A549 (cell line): Measurements from ENCODE around the gene DNMT1.

ENCODE experiments used
- CEBPB ChIP-seq, 2 experiments: fragments of >200 bp in 1 of 2; sonication (Bioruptor Twin) in 1 of 2; formaldehyde crosslinking in 1 of 2; IDR thresholded peaks; 2 replicates each; pipeline ENCODE4 v1.6.1; 2012 to 2016
- CHD4 ChIP-seq: fragments of 200-600 bp; sonication (generic); IDR thresholded peaks from 2 replicates; pipeline ENCODE4 v1.6.1; 2016; ENCODE audit warnings: antibody characterized with exemption, mild to moderate bottlenecking, borderline replicate concordance
- CTCF ChIP-seq: fragments of >200 bp; sonication (Bioruptor Twin); formaldehyde crosslinking; IDR thresholded peaks from 3 replicates; pipeline ENCODE4 v1.5.1; 2016
- EP300 ChIP-seq, 2 experiments: fragments of >200 bp; sonication (Bioruptor Twin); formaldehyde crosslinking; IDR thresholded peaks; 2 replicates in 1 of 2; 3 replicates in 1 of 2; pipeline ENCODE4 v1.6.1; 2016 to 2017
- HMGXB4 ChIP-seq: fragments of 250-450 bp; sonication (Bioruptor Pico); IDR thresholded peaks from 2 replicates; pipeline ENCODE4 v1.5.0; 2021; ENCODE audit warnings: mild to moderate bottlenecking, moderate library complexity, borderline replicate concordance
- KDM1A ChIP-seq: fragments of 200-600 bp; sonication (generic); IDR thresholded peaks from 2 replicates; pipeline ENCODE4 v1.6.1; 2016; ENCODE audit warnings: low read depth, mild to moderate bottlenecking
- MAFK ChIP-seq: fragments of 450-650 bp; IDR thresholded peaks from 2 replicates; pipeline ENCODE4 v1.6.1; 2014; ENCODE audit not compliant: partially characterized antibody
- MAX ChIP-seq: IDR thresholded peaks from 2 replicates; pipeline ENCODE4 v1.6.1; 2012
- POLR2A ChIP-seq: IDR thresholded peaks from 2 replicates; pipeline ENCODE4 v1.6.1; 2012; ENCODE audit warnings: mild to moderate bottlenecking, low read length
- RCOR1 ChIP-seq: fragments of 150-350 bp; IDR thresholded peaks from 2 replicates; pipeline ENCODE4 v1.6.1; 2014; ENCODE audit warnings: antibody characterized with exemption, low read length, low read depth
- REST ChIP-seq: fragments of 200-600 bp; sonication (generic); IDR thresholded peaks from 2 replicates; pipeline ENCODE4 v1.6.1; 2016; ENCODE audit warnings: antibody characterized with exemption, mild to moderate bottlenecking, moderate library complexity
- RNF2 ChIP-seq: fragments of 200-600 bp; sonication (generic); IDR thresholded peaks from 2 replicates; pipeline ENCODE4 v1.6.1; 2016; ENCODE audit warnings: low read depth, mild to moderate bottlenecking, antibody characterized with exemption, moderate library complexity, borderline replicate concordance

GRCh38 chr19:10184636-10185035, 10.1 kb downstream of the DNMT1 start:
- TF ChIP-seq CTCF (no peak), POLR2A (no peak), EP300 (IDR thresholded peaks at IDR 0.05) (no peak), HMGXB4 (CRISPR knock-in tag) (no peak), RCOR1 (no peak), KDM1A (no peak), CHD4 (no peak), MAFK (no peak), CEBPB (IDR thresholded peaks at IDR 0.05) (no peak), REST (no peak), RNF2 (no peak), MAX (no peak)
